ENCODE results near the gene RAB31. TPM values are rescaled to one million over a fixed set of nuclear protein-coding genes. Genes with fewer than 3 reads are reported as not detected.

Gene RAB31
- total and polyA plus RNA-seq, 2 of the 13 experiments (the other 11 are each of a cell fraction or from before 2014, with no cell fraction given): 1.1 to 1.7 TPM

GRCh38 chr18:9808295-9809241 lies 100.5 kb downstream of the RAB31 start (continued):
- no peak for TF ChIP-seq ZNF20 (CRISPR knock-in tag; IDR thresholded peaks at IDR 0.05)
- no peak for TF ChIP-seq ZBTB39 (CRISPR knock-in tag; IDR thresholded peaks at IDR 0.05)
- TF ChIP-seq ZNF274 (CRISPR knock-in tag; IDR thresholded peaks at IDR 0.05): no peak
- no peak for TF ChIP-seq ZBTB37 (CRISPR knock-in tag; IDR thresholded peaks at IDR 0.05)
- no peak for TF ChIP-seq XBP1 (CRISPR knock-in tag; IDR thresholded peaks at IDR 0.05)
- TF ChIP-seq ZFP36L2 (CRISPR knock-in tag; IDR thresholded peaks at IDR 0.05): no peak
- TF ChIP-seq ESRRA (CRISPR knock-in tag; IDR thresholded peaks at IDR 0.05; ENCODE audit: low read depth): peak; percentile 83
- TF ChIP-seq POLR2AphosphoS5 (IDR thresholded peaks at IDR 0.05; ENCODE audit: low read depth, low read length): no peak
- no peak for TF ChIP-seq ZBTB3 (CRISPR knock-in tag; IDR thresholded peaks at IDR 0.05; ENCODE audit: borderline replicate concordance, low read depth)
- TF ChIP-seq ZHX2 (IDR thresholded peaks at IDR 0.05; ENCODE audit: low read depth): no peak
- no peak for TF ChIP-seq ZHX2 (CRISPR knock-in tag; IDR thresholded peaks at IDR 0.05; ENCODE audit: borderline replicate concordance)
- TF ChIP-seq NR2F2 (IDR thresholded peaks at IDR 0.05; ENCODE audit: borderline replicate concordance, low read depth): peak; percentile 51; the same call in 1 of the 2 replicates
- no peak for TF ChIP-seq CEBPB (IDR thresholded peaks at IDR 0.05; ENCODE audit: borderline replicate concordance, low read depth, low read length)
- no peak for TF ChIP-seq MAFG (CRISPR knock-in tag; IDR thresholded peaks at IDR 0.05)
- no peak for TF ChIP-seq ZSCAN12 (CRISPR knock-in tag; IDR thresholded peaks at IDR 0.05)
- TF ChIP-seq BCL3 (CRISPR knock-in tag; IDR thresholded peaks at IDR 0.05): no peak
- no peak for TF ChIP-seq HNRNPK (IDR thresholded peaks at IDR 0.05; ENCODE audit: low read depth, low read length, poor library complexity, severe bottlenecking)
- no peak for TF ChIP-seq XRCC5 (optimal IDR thresholded peaks at IDR 0.05; ENCODE audit: low read length)
